ENCODE measurements around the gene AADACL4.

- TF ChIP-seq CREB1 (CRISPR knock-in tag; IDR thresholded peaks at IDR 0.05; ENCODE audit: low read depth), result no peak
- TF ChIP-seq CTCF (conservative IDR thresholded peaks at IDR 0.05; ENCODE audit: low read depth in 2 of 2), result no peak
- no peak for TF ChIP-seq EZH2phosphoT487 (IDR thresholded peaks at IDR 0.05; ENCODE audit: unreplicated experiment)
- no peak for TF ChIP-seq EZH2 (IDR thresholded peaks at IDR 0.05; ENCODE audit: low read depth, unreplicated experiment)
- no peak for TF ChIP-seq ETS1 (IDR thresholded peaks at IDR 0.05)
- no peak for TF ChIP-seq POLR2AphosphoS5 (IDR thresholded peaks at IDR 0.05; ENCODE audit: low read depth)
- no peak for TF ChIP-seq REST (IDR thresholded peaks at IDR 0.05; ENCODE audit: unreplicated experiment)
- no peak for TF ChIP-seq JUNB (IDR thresholded peaks at IDR 0.05; ENCODE audit: unreplicated experiment)
Measured at GRCh38 chr1:12602659-12603024, 41.2 kb upstream of the AADACL4 start.

Data from GM23338 (cell line).